SJCRH30 (cell line): Measurements from ENCODE around the gene MYO9B. TPM values are rescaled to one million over a fixed set of nuclear protein-coding genes. Genes with fewer than 3 reads are reported as not detected.

Experiments used
- DNase-seq, 2 experiments: peaks; one replicate each; pipeline ENCODE4 v3.0.0-alpha.2; 2015 to 2020
- H3K27ac ChIP-seq: fragments of 250-450 bp; sonication (Bioruptor Pico); 2 replicates; pipeline ENCODE4 v1.5.1; 2020; ENCODE audit warnings: mild to moderate bottlenecking, moderate library complexity
- H3K27me3 ChIP-seq: fragments of 250-450 bp; sonication (Bioruptor Pico); 2 replicates; pipeline ENCODE4 v1.5.1; 2020; ENCODE audit warnings: mild to moderate bottlenecking, moderate library complexity
- H3K36me3 ChIP-seq: fragments of 250-450 bp; sonication (Bioruptor Pico); 2 replicates; pipeline ENCODE4 v1.5.1; 2020; ENCODE audit warnings: mild to moderate bottlenecking, moderate library complexity
- H3K4me1 ChIP-seq: fragments of 250-450 bp; sonication (Bioruptor Pico); 2 replicates; pipeline ENCODE4 v1.5.1; 2020; ENCODE audit warnings: mild to moderate bottlenecking, moderate library complexity
- H3K4me3 ChIP-seq: fragments of 250-450 bp; sonication (Bioruptor Pico); 2 replicates; pipeline ENCODE4 v1.5.1; 2020; ENCODE audit warnings: mild to moderate bottlenecking, moderate library complexity
- H3K9me3 ChIP-seq: fragments of 250-450 bp; sonication (Bioruptor Pico); replicated peaks from 2 replicates; pipeline ENCODE4 v1.5.1; 2020; ENCODE audit warnings: mild to moderate bottlenecking, moderate library complexity
- total RNA-seq: library from RNA; depleted of rRNA; stranded (reverse); fragments of >200 nt; shearing (Covaris generic); gene quantifications from 2 replicates; pipeline ENCODE4 v1.2.3, GENCODE V29; 2014

The MYO9B gene
- total RNA-seq, 1 experiment from 2014 or later = 48.4 TPM

DNA sequence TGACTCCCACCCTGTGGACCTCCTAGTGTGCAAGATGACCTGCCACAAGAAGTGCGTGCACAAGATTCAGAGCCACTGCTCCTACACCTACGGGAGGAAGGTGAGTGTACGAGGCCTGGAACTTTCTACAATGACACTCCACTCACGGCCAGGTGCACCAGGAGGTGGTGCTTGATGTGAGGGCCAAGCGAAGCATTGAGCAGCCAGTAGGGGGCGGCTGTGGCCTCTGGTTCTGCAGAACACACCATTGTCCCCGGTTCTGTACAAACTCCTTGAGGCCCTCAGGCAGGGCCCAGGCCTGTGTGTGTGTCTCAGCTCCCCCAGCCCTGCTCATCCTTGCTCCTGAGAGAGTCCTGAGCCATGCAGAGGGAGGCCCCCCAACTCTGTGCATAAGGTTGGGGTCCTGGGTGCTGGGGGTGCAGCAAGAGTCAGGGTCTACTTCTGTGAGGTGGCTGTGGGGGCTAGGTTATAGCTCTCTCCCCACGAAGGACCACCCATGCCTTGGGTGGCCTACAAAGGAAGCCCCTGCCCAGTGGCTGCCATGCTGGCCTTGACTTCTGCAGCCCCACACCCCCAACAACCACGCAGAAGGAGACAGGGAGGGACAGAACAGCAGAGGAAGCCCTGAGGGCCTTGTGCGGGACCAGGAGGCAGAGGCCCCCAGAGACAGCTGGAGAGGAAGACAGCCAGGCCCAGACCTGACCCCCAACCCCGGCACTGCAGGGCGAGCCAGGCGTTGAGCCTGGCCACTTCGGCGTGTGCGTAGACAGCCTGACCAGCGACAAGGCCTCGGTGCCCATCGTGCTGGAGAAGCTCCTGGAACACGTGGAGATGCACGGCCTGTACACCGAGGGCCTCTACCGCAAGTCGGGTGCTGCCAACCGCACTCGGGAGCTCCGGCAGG lies 129.9 kb downstream of the MYO9B start:
- Histone ChIP-seq H3K27me3 (no peaks in the 10 kb centered on the region), H3K36me3 (peaks cover 57% of the 10 kb centered on the region), H3K9me3 (no peaks in the 10 kb centered on the region), H3K4me3 (no peak overlapping the region), H3K4me1 (no peaks in the 10 kb centered on the region), H3K27ac (no peak overlapping the region)
- peak; percentile 29 to 58 for DNase-seq

DNA sequence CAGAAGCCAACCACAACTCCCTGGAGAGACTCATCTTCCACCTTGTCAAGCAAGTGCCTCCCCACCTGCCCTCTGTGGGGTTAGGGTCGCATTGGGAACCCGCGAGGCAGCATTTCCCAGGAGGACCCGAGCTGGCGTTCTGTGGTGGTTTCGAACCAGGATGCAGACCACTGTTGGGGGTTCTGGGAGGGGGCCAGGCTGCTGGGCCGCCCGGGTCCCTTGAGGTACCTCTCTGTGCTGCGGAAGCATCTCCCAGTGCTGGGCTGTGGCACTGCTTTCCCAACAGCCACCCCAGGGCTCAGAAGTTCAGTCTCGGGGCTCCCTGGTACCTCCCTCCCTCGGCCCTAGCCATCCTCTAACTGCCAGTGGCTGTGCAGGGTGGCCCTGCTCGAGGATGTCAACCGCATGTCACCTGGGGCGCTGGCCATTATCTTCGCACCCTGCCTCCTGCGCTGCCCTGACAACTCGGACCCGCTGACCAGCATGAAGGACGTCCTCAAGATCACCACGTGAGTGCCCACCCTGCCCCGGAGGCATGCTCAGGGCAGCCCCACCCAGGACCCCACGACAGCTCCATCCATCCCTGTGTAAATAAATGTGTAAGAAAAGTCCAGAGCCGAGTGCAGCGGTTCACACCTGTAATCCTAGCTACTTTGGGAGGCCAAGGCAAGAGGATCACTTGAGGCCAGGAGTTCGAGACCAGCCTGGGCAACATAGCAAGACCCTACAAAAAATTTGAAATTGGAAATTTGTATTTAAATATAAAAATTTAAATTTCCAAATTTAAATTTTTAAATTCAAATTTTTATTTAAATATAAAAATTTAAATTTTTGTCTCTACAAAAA lies 131.4 kb downstream of the MYO9B start:
- no peak for DNase-seq
- Histone ChIP-seq H3K4me1 (no peaks in the 10 kb centered on the region), H3K4me3 (no peak overlapping the region), H3K27me3 (no peaks in the 10 kb centered on the region), H3K36me3 (peaks cover 43% of the 10 kb centered on the region), H3K9me3 (no peaks in the 10 kb centered on the region), H3K27ac (no peak overlapping the region)

DNA sequence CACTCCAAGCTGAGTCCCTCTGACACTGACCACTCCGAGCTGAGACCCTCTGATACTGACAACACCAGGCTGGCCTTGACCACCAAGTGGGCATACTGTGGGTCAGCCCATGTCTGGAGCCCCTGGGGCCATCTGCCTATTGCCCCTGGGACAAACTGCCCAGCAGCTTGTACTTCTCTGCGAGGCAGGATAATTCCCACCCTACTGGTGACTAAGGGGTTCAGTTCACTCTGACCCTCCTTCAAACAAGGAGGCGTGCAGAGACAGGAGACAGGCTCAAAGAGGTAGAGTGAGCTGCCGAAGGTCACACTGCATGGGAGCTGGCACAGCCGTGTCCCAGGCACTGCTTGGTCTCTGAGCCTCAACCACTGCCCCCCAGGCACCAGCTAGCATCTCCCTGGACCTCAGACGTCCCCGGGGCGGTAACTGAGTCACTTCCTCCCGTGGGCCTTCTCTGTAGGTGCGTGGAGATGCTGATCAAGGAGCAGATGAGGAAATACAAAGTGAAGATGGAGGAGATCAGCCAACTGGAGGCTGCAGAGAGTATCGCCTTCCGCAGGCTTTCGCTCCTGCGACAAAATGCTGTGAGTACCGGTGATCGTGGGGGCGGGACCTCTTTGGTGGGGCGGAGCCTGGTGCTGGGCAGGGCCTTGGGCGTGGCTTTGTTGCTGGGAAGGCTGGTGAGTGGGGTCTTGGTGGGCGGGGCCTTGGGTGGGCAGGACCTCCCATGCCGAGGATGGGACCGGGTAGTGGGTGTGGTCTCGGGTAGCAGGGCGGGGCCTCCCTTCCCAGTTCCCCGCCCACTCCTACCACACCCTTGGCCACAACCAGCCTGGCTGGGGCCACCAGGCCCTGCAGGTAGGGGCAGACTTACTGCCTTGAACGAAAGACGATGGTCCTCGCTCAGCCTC lies 133.8 kb downstream of the MYO9B start:
- no peak overlapping the region for H3K4me3 ChIP-seq
- peaks cover 37% of the 10 kb centered on the region for H3K36me3 ChIP-seq
- no peaks in the 10 kb centered on the region for H3K9me3 ChIP-seq
- peak; percentile 84 to 90 for DNase-seq
- H3K27ac ChIP-seq = no peak overlapping the region
- H3K27me3 ChIP-seq = no peaks in the 10 kb centered on the region
- peaks cover 2% of the 10 kb centered on the region; the same call in 1 of the 2 replicates for H3K4me1 ChIP-seq

DNA sequence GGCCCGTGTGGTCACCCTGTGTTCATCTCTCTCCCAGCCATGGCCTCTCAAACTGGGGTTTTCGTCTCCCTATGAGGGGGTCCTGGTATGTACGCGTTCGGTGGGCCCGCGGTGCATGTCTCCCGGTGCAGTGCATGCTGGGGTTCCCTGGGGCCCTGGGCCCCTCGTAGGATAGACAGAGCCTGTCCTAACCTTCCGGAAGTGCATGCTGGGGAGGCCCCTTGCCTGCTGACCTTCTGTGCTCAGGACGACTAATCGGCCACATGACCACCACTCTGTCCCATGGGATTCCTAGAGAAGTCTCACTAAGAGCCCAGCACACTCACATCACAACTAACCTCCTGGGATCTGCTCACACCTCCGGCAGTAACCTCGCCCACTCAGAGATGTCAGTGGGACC lies 134.7 kb downstream of the MYO9B start:
- Histone ChIP-seq H3K9me3 (no peaks in the 10 kb centered on the region), H3K27me3 (no peaks in the 10 kb centered on the region), H3K27ac (no peak overlapping the region), H3K36me3 (peaks cover 32% of the 10 kb centered on the region), H3K4me1 (peaks cover 4% of the 10 kb centered on the region; the same call in 1 of the 2 replicates), H3K4me3 (no peak overlapping the region)
- no peak for DNase-seq

DNA sequence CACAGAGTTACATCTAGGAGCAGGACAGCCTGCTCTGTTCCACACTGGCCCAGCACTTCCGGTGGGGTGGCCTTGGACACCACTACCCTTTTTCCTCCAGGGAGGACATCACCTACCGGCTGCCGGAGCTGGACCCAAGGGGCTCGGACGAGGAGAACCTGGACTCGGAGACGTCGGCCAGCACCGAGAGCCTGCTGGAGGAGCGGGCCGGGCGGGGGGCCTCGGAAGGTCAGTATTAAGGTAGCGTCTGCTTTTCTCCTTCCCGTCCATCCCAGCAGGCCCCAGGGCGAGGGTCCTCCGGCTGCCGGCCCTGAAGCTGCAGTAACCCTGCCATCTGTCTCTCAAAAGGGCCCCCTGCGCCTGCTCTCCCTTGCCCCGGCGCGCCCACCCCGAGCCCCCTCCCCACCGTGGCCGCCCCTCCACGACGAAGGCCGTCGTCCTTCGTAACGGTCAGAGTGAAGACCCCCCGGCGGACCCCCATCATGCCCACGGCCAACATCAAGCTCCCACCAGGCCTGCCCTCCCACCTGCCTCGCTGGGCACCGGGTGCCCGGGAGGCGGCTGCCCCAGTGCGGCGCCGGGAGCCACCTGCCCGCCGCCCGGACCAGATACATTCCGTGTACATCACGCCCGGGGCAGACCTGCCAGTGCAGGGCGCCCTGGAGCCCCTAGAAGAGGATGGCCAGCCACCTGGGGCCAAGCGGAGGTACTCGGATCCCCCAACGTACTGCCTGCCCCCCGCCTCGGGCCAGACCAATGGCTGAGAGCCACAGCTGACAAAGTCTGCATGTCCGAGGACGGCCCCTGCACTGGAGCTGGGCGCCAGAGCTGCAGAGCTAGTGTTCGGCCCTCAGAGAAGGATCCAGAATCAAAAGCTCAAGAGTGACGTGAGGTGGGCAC lies 136.2 kb downstream of the MYO9B start:
- peaks cover 4% of the 10 kb centered on the region; the same call in 1 of the 2 replicates for H3K4me1 ChIP-seq
- H3K27me3 ChIP-seq = no peaks in the 10 kb centered on the region
- no peak overlapping the region for H3K4me3 ChIP-seq
- DNase-seq = no peak
- H3K27ac ChIP-seq = no peak overlapping the region
- H3K36me3 ChIP-seq = peaks cover 30% of the 10 kb centered on the region
- no peaks in the 10 kb centered on the region for H3K9me3 ChIP-seq

DNA sequence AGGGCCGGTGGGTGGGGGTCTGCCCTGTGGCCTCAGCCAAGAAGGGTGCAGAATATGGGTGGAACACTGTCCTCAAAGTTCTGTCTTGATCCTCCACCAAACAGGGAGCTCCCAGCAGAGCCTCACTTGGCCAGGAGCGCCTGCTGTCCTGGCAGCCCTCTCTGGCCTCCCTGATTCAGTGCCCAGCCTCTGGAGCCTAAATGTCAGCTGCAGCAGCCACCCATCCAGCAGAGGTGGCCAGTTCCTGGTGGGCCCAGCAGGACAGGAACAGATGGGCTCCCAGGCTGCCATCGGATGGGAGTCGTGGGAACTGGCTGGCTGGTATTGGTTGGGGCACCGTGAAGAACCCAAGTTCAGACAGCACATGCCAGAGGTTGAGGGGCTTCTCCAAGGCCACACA lies 137.8 kb downstream of the MYO9B start:
- DNase-seq = no peak
- Histone ChIP-seq H3K27ac (no peak overlapping the region), H3K9me3 (no peaks in the 10 kb centered on the region), H3K36me3 (peaks cover 26% of the 10 kb centered on the region), H3K27me3 (no peaks in the 10 kb centered on the region), H3K4me1 (peaks cover 4% of the 10 kb centered on the region; the same call in 1 of the 2 replicates), H3K4me3 (no peak overlapping the region)

DNA sequence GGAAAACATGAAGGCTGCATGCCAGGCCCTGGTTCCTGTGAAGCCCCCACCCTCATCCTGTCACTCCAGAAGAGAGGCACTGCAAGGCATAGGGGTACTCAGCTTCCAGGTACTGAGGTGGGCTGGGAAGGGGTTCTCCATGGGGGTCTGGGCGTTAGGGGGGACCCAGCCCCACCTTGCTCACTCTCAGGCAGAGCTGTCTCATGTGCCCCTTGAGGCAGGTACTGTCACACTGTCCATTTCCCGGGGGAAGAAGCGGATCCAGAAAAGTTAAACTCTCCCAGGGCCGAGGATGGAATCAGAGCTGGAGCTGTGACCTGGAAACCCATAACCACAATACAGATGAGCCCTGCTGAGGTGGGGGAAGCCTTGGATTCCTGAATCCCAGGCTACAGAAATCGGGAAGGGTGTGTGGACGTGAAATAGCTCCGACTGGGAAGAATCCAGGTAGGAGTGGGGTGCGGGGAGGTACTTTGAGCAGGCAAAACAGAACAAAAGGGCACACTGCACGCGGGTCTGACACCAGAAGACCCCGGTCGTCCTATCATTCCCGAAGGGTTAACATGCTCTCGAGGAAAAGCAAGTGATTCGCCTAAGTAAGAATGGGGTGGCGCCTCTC lies 139.0 kb downstream of the MYO9B start:
- H3K27ac ChIP-seq = peak overlapping the region; percentile 91
- H3K36me3 ChIP-seq = peaks cover 20% of the 10 kb centered on the region; the same call in 1 of the 2 replicates
- peaks cover 4% of the 10 kb centered on the region; the same call in 1 of the 2 replicates for H3K4me1 ChIP-seq
- no peaks in the 10 kb centered on the region for H3K27me3 ChIP-seq
- no peak for DNase-seq
- peak overlapping the region; percentile 93 for H3K4me3 ChIP-seq
- no peaks in the 10 kb centered on the region for H3K9me3 ChIP-seq

DNA sequence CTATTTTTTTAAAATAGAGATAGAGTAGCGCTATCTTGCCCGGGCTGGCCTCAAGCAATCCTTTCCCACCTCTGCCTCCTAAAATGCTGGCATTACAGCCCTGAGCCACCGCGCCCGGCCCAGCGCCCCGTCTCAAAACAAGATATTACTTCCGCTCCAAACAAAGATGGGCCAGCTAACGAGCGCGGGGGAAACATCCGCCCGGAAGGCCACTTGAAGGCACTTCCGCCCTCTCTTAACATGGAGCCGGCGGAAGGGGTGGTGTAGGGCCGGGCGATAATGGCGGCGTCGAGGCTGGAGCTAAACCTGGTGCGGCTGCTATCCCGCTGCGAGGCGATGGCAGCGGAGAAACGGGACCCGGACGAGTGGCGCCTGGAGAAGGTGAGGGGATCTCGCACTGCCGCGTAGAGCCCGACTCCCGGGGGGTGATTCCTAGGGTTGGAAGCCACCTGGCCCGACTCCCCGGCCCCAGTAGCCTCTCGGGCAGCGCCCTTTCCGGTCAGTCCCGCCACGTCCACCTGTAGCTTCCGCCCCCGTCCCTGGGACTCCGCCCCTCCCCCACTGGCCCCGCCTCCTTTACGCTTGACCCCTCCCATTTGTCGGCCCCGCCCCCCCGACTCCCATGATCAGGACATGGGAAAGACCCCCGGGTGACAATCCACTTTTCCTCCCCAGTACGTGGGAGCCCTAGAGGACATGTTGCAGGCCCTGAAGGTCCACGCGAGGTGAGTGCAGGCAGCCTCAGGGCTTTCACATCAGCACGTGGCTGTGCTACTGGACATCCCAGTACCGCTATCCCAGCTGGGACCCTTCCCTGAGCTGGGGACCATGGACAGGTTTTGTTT lies 139.8 kb downstream of the MYO9B start, which contains the start of gene USE1:
Gene USE1, plus strand, starts transcription at position 231 of the 845 bp plus-strand sequence. Its CDS starts 49 bp downstream, at position 280.
- Histone ChIP-seq H3K4me3 (peak within 1 kb of the TSS; percentile 93), H3K4me1 (peaks cover 4% of the 10 kb centered on the region; the same call in 1 of the 2 replicates), H3K27me3 (no peaks in the 10 kb centered on the region), H3K27ac (peak within 1 kb of the TSS; percentile 91), H3K36me3 (peaks cover 14% of the 10 kb centered on the region; the same call in 1 of the 2 replicates), H3K9me3 (no peaks in the 10 kb centered on the region)
- DNase-seq = peak; percentile 94 to 97

DNA sequence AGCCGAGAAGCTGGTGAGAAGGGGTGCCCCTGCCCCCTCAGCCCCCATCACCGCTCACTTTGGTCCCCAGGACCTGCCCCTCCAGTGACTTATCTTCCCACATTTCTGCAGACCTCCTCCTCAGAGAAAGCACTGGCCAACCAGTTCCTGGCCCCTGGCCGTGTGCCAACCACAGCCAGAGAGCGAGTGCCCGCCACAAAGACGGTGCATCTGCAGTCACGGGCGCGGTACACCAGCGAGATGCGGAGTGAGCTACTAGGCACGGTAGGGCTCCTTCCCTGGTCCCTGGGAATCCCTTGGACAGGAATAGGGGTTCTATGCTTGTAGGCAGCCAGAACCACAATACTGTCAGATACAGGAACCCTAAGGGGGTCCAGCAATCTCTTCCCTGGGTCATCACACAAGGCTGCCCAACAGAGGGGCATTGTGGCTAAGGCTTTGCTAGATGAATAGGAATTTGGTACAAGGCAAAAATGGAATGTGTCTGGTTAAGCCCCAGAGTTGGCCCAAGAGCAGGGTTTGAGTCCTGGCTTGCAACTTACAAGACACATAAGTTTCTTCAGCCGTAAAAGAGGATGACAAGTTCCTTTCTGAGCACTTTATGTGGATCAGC lies 140.6 kb downstream of the MYO9B start:
- no peak for DNase-seq
- Histone ChIP-seq H3K4me1 (peaks cover 4% of the 10 kb centered on the region; the same call in 1 of the 2 replicates), H3K4me3 (no peak overlapping the region; the same call in 1 of the 2 replicates), H3K9me3 (no peaks in the 10 kb centered on the region), H3K27ac (no peak overlapping the region), H3K27me3 (no peaks in the 10 kb centered on the region), H3K36me3 (peaks cover 12% of the 10 kb centered on the region; the same call in 1 of the 2 replicates)

DNA sequence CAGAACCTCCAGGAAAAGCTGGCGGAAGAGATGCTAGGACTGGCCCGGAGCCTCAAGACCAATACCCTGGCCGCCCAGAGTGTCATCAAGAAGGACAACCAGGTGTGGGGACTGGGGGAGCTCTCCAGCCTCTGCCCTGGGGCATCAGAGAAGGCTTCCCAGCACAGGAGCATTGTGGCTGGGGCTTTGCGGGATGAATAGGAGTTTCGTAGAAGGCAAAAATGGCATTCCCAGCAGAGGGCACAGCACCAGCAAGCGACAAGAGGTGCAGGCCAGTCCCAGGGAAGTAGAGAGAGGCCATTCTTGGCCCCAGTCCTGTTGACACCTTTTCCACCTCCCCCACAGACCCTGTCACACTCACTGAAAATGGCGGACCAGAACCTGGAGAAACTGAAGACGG lies 143.7 kb downstream of the MYO9B start:
- H3K9me3 ChIP-seq = no peaks in the 10 kb centered on the region
- H3K4me1 ChIP-seq = peaks cover 3% of the 10 kb centered on the region; the same call in 1 of the 2 replicates
- DNase-seq = no peak
- H3K27ac ChIP-seq = no peak overlapping the region
- peaks cover 8% of the 10 kb centered on the region; the same call in 1 of the 2 replicates for H3K36me3 ChIP-seq
- 0 out of 2 replicates have a peak, but pooled peaks cover 3% of the 10 kb centered on the region for H3K27me3 ChIP-seq
- no peak overlapping the region for H3K4me3 ChIP-seq

DNA sequence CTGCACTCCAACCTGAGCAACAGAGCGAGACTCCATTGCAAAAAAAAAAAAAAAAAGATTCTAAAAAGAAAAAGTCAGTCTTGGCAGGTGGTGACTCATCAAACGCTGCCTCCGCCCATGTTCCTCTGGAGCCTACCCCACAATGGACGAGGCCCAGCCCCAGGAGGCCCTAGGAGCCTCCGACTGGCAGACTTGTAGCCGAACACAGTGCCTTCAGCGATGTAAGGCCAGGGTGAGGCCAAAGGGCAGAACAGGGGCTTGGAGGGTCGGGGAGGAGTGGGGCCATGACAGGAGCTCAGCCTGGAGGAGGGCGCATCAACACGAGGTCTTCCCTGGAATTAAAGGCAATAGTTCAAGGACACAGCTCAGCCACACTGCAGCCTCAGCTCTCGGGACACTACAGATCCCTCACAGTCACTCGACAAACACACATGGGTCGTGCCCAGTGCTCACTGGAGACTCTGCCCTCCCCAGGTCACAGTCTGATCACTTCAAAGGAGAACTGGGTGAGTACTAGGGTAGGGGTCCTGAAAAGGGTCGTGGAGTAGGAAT lies 144.7 kb downstream of the MYO9B start:
- Histone ChIP-seq H3K9me3 (no peaks in the 10 kb centered on the region), H3K27me3 (0 out of 2 replicates have a peak, but pooled peaks cover 3% of the 10 kb centered on the region), H3K4me1 (no peaks in the 10 kb centered on the region), H3K36me3 (peaks cover 8% of the 10 kb centered on the region; the same call in 1 of the 2 replicates), H3K4me3 (no peak overlapping the region), H3K27ac (no peak overlapping the region)
- DNase-seq = no peak
